Adrenal gland (tissue), 12 donors: ENCODE results near the gene TNK1. TPM values are rescaled to one million over a fixed set of nuclear protein-coding genes. Genes with fewer than 3 reads are reported as not detected.

Experiments used
- DNase-seq, 7 donors: peaks; one replicate each; pipeline ENCODE4 v3.0.0-alpha.2; 2019 to 2020
- H3K27ac ChIP-seq, 5 donors: fragments of 200-600 bp; sonication (generic) in 4 of 5; 1 replicate in 3 of 5; 2 replicates in 2 of 5; pipeline versions ENCODE4 v1.5.1 to v1.8.0; 2016 to 2020; ENCODE audit warnings: mild to moderate bottlenecking in 1 of 5
- H3K27me3 ChIP-seq: fragments of 200-600 bp; 2 replicates; pipeline ENCODE4 v1.8.0; 2021
- H3K36me3 ChIP-seq, 2 donors: fragments of 200-600 bp; replicated peaks in 1 of 2; 1 replicate in 1 of 2; 2 replicates in 1 of 2; pipeline versions ENCODE4 v1.5.1 to v1.8.0; 2018 to 2022
- H3K4me1 ChIP-seq, 2 donors: fragments of 200-600 bp; replicated peaks in 1 of 2; 1 replicate in 1 of 2; 2 replicates in 1 of 2; pipeline versions ENCODE4 v1.5.1 to v1.8.0; 2018 to 2021
- H3K4me3 ChIP-seq, 4 donors: fragments of 200-600 bp; sonication (generic) in 3 of 4; one replicate each; pipeline ENCODE4 v1.5.1; 2016 to 2018
- H3K9me3 ChIP-seq, 3 donors: fragments of 200-600 bp; sonication (generic) in 1 of 3; replicated peaks in 1 of 3; 1 replicate in 2 of 3; 2 replicates in 1 of 3; pipeline versions ENCODE4 v1.5.1 to v1.8.0; 2016 to 2021
- CTCF ChIP-seq, 6 experiments: fragments of 450-650 bp in 4 of 6; fragments of 200-600 bp in 2 of 6; sonication (generic) in 1 of 6; IDR thresholded peaks; 1 replicate in 5 of 6; 2 replicates in 1 of 6; pipeline versions ENCODE4 v1.5.1 to v1.8.0; 2016 to 2021; ENCODE audit warnings: antibody characterized with exemption in 6 of 6, mild to moderate bottlenecking in 2 of 6, moderate library complexity in 1 of 6
- POLR2A ChIP-seq, 2 donors: fragments of 450-650 bp; IDR thresholded peaks; one replicate each; pipeline ENCODE4 v1.6.1; 2017; ENCODE audit warnings: antibody characterized with exemption in 2 of 2, mild to moderate bottlenecking in 2 of 2, moderate library complexity in 1 of 2
- WGBS, 4 donors: extraction: QIAGEN DNeasy Blood & Tissue Kit in 2 of 4; methylation state at CpG; one replicate each; pipeline versions ENCODE4 v1.1.5 to v1.1.7; 2013 to 2017; 5-methylcytosine and 5-hydroxymethylcytosine counted together
- intact Hi-C, 2 donors: fragments of 100-400 bp; cut with DNase I; formaldehyde crosslinking; loops; one replicate each; pipeline versions ENCODE4 v1.14.1 to v1.15.0; 2022 to 2023
- polyA plus RNA-seq, 3 donors: library from polyadenylated mRNA; stranded (reverse); fragments of 200-250 nt in 2 of 3; fragments of 350-450 nt in 1 of 3; fragmentation: Illumina TruSeq in 1 of 3; extraction: RNeasy Lipid Tissue Mini Kit (QIAGEN cat#74804) in 1 of 3; gene quantifications; one replicate each; pipeline ENCODE4 v1.2.3, GENCODE V29; 2013 to 2014
- total RNA-seq, 9 donors: library from RNA; depleted of rRNA in 4 of 9; stranded (reverse); fragments of >200 nt in 4 of 9; fragments of 120-200 nt in 1 of 9; fragmentation: NEBNext Ultra II Directional in 1 of 9; extraction: Animal tissue kit (Norgen Biotek cat#: 25700) in 1 of 9; gene quantifications; one replicate each; pipeline versions ENCODE4 v1.1.0 to v1.2.4, GENCODE V29; 2013 to 2023
- donor health status: healthy with polysubstance abuse.
- donor health status: Bipolar disorder and iron deficiency.
- donor health status: DM: yes; HTN: yes; CAD: no.
- donor health status: DM: no; HTN: no; CAD: no.
- donor health status: DM: no; HTN: no; CAD: no.
- donor health status: DM: yes; HTN: yes; CAD: no.

Gene TNK1
- total and polyA plus RNA-seq, 12 donors, result 0.06 to 8.7 (median 2.0) TPM

GRCh38 chr17:7403977-7404736 is 23.3 kb downstream of the TNK1 start, which contains the start of gene TMEM256:
TSS of gene TMEM256 (minus strand) at chr17:7404097. CDS start at chr17:7404084, 13 bp downstream.
- intact Hi-C loops, result no loop called here
- H3K4me1 ChIP-seq, result peaks cover 7 to 15% of the 10 kb centered on the region in 2 donors
- H3K4me3 ChIP-seq, result peak within 1 kb of the TSS; percentile 24 to 88 (median 72)
- peak; percentile 98 to 100 (median 99) for DNase-seq
- no peaks in the 10 kb centered on the region for H3K27me3 ChIP-seq
- peak within 1 kb of the TSS; percentile 83 to 93 (median 86) for H3K27ac ChIP-seq
- WGBS, 4 donors, result 0 to 2% (median 0%) methylated on average over 18 to 49 of the region's 49 CpGs
- TF ChIP-seq CTCF (IDR thresholded peaks at IDR 0.05) (peak in 1 of 6 experiments; percentile 24), POLR2A (IDR thresholded peaks at IDR 0.05) (peak; percentile 85 to 99)
- H3K36me3 ChIP-seq, result no peaks in the 10 kb centered on the region
- H3K9me3 ChIP-seq, result no peaks in the 10 kb centered on the region

- DNase-seq, result peak; percentile 52 to 84 (median 71)
- Histone ChIP-seq H3K4me1 (peaks cover 7 to 15% of the 10 kb centered on the region in 2 donors), H3K27me3 (no peaks in the 10 kb centered on the region), H3K4me3 (peak overlapping the region in 3 of 4 donors; percentile 29 to 88 (median 68)), H3K36me3 (no peaks in the 10 kb centered on the region), H3K9me3 (no peaks in the 10 kb centered on the region), H3K27ac (peak overlapping the region in 4 of 5 donors; percentile 32 to 93 (median 88))
- intact Hi-C loops, result no loop called here
- WGBS, 4 donors, result 0 to 2% (median 1%) methylated on average over 10 to 63 of the region's 65 CpGs
- TF ChIP-seq POLR2A (IDR thresholded peaks at IDR 0.05) (peak; percentile 54 to 61), CTCF (IDR thresholded peaks at IDR 0.05) (peak in 2 of 6 experiments; percentile 8 to 19)
These were observed 24.0 kb downstream of the TNK1 start for GRCh38 chr17:7404737-7405349.

- H3K9me3 ChIP-seq, result no peaks in the 10 kb centered on the region
- H3K36me3 ChIP-seq, result no peaks in the 10 kb centered on the region
- no peaks in the 10 kb centered on the region for H3K27me3 ChIP-seq
- H3K4me1 ChIP-seq, result peaks cover 7 to 15% of the 10 kb centered on the region in 2 donors
- DNase-seq, result peak in 1 of 7 donors; percentile 31
- WGBS, 4 donors, result 17 to 36% (median 18%) methylated on average over 9 to 38 of the region's 38 CpGs
- TF ChIP-seq CTCF (IDR thresholded peaks at IDR 0.05) (no peak), POLR2A (IDR thresholded peaks at IDR 0.05) (no peak)
- H3K4me3 ChIP-seq, result peak overlapping the region in 3 of 4 donors; percentile 11 to 88 (median 29)
- intact Hi-C loops, result no loop called here
- peak overlapping the region in 3 of 5 donors; percentile 86 to 93 (median 89) for H3K27ac ChIP-seq
These were observed 24.7 kb downstream of the TNK1 start for GRCh38 chr17:7405350-7406234.
